Upper lobe of left lung (tissue), 6 donors: Measurements from ENCODE around the gene OR5W2. TPM values are rescaled to one million over a fixed set of nuclear protein-coding genes. Genes with fewer than 3 reads are reported as not detected.

Experiments
- ATAC-seq, 2 donors: fragments of 200-7000 bp; cut with Tn5 transposase; one replicate each; pipeline ENCODE4 v1.9.1; 2022; ENCODE audit warnings: mild to moderate bottlenecking in 2 of 2, moderate library complexity in 2 of 2; ENCODE audit not compliant: low FRiP score in 2 of 2
- DNase-seq, 2 donors: peaks; one replicate each; pipeline ENCODE4 v3.0.0-alpha.2; 2019 to 2020
- H3K27ac ChIP-seq, 4 donors: fragments of 200-600 bp; sonication (generic); one replicate each; pipeline ENCODE4 v1.5.1; 2016 to 2019
- H3K27me3 ChIP-seq, 4 donors: fragments of 200-600 bp; sonication (generic); one replicate each; pipeline ENCODE4 v1.5.1; 2017 to 2019
- H3K36me3 ChIP-seq, 4 donors: fragments of 200-600 bp; sonication (generic); one replicate each; pipeline ENCODE4 v1.5.1; 2016 to 2019
- H3K4me1 ChIP-seq, 4 donors: fragments of 200-600 bp; sonication (generic); one replicate each; pipeline ENCODE4 v1.5.1; 2018 to 2019
- H3K4me3 ChIP-seq, 4 donors: fragments of 200-600 bp; sonication (generic); one replicate each; pipeline ENCODE4 v1.5.1; 2017 to 2019; ENCODE audit warnings: mild to moderate bottlenecking in 2 of 4, moderate library complexity in 1 of 4
- H3K9me3 ChIP-seq, 4 donors: fragments of 200-600 bp; sonication (generic); one replicate each; pipeline ENCODE4 v1.5.1; 2018 to 2019
- CTCF ChIP-seq, 6 experiments: fragments of 450-650 bp in 4 of 6; fragments of 200-600 bp in 2 of 6; sonication (generic) in 2 of 6; IDR thresholded peaks; one replicate each; pipeline ENCODE4 v1.5.1; 2016 to 2019; ENCODE audit warnings: antibody characterized with exemption in 6 of 6
- EP300 ChIP-seq, 4 donors: sonication (generic); formaldehyde crosslinking; IDR thresholded peaks; one replicate each; pipeline ENCODE4 v1.5.1; 2017; ENCODE audit warnings: antibody characterized with exemption in 4 of 4, control low read depth in 2 of 4
- POLR2A ChIP-seq, 4 donors: fragments of 450-650 bp; IDR thresholded peaks; one replicate each; pipeline ENCODE4 v1.5.1; 2016 to 2017; ENCODE audit warnings: antibody characterized with exemption in 4 of 4, mild to moderate bottlenecking in 2 of 4
- POLR2AphosphoS5 ChIP-seq, 2 donors: sonication (generic); formaldehyde crosslinking; IDR thresholded peaks; one replicate each; pipeline ENCODE4 v1.5.1; 2017; ENCODE audit warnings: antibody characterized with exemption in 2 of 2
- WGBS, 2 donors: methylation state at CpG; one replicate each; pipeline ENCODE4 v1.1.5; 2017 to 2018; 5-methylcytosine and 5-hydroxymethylcytosine counted together
- total RNA-seq, 6 donors: library from RNA; depleted of rRNA in 4 of 6; stranded (reverse); fragments of >200 nt in 4 of 6; gene quantifications; one replicate each; pipeline versions ENCODE4 v1.1.0 to v1.2.1, GENCODE V29; 2016 to 2021
- donor health status: DM: no; HTN: no; CAD: no; lungs with moderate emphysema.
- donor health status: DM: no; HTN: yes; CAD: no; lungs with severe emphysema.

OR5W2 gene
- not detected for total RNA-seq

- Histone ChIP-seq H3K4me1 (no peaks in the 10 kb centered on the region), H3K27me3 (no peaks in the 10 kb centered on the region), H3K4me3 (no peak within 1 kb of the TSS), H3K9me3 (no peaks in the 10 kb centered on the region), H3K27ac (no peak within 1 kb of the TSS), H3K36me3 (no peaks in the 10 kb centered on the region)
- no peak for DNase-seq
- WGBS, 2 donors: 67 to 71% methylated on average over 1 of the region's 1 CpG
- TF ChIP-seq POLR2A (IDR thresholded peaks at IDR 0.05) (no peak), POLR2AphosphoS5 (IDR thresholded peaks at IDR 0.05) (no peak), CTCF (IDR thresholded peaks at IDR 0.05) (no peak), EP300 (IDR thresholded peaks at IDR 0.05) (no peak)
- no peak for ATAC-seq
Measured at GRCh38 chr11:55914482-55914881, at the start of gene OR5W2. OR5W2 (minus strand) TSS chr11:55914582; CDS start chr11:55914582, 0 bp downstream.

GRCh38 chr11:55956521-55956920 lies 42.1 kb upstream of the OR5W2 start:
- no peak for DNase-seq
- H3K27me3 ChIP-seq: no peaks in the 10 kb centered on the region
- H3K27ac ChIP-seq: no peak overlapping the region
- no peaks in the 10 kb centered on the region for H3K9me3 ChIP-seq
- TF ChIP-seq CTCF (IDR thresholded peaks at IDR 0.05): no peak
- no peak for TF ChIP-seq POLR2AphosphoS5 (IDR thresholded peaks at IDR 0.05)
- TF ChIP-seq POLR2A (IDR thresholded peaks at IDR 0.05): no peak
- no peak for TF ChIP-seq EP300 (IDR thresholded peaks at IDR 0.05)
- ATAC-seq: no peak
- H3K36me3 ChIP-seq: no peaks in the 10 kb centered on the region
- H3K4me3 ChIP-seq: no peak overlapping the region
- no peaks in the 10 kb centered on the region for H3K4me1 ChIP-seq
- 56 to 64% methylated on average over 4 of the region's 4 CpGs for WGBS, 2 donors

- no peak overlapping the region for H3K27ac ChIP-seq
- no peak overlapping the region for H3K4me3 ChIP-seq
- TF ChIP-seq CTCF (IDR thresholded peaks at IDR 0.05): no peak
- TF ChIP-seq POLR2AphosphoS5 (IDR thresholded peaks at IDR 0.05): no peak
- H3K27me3 ChIP-seq: no peaks in the 10 kb centered on the region
- no peaks in the 10 kb centered on the region for H3K36me3 ChIP-seq
- H3K4me1 ChIP-seq: no peaks in the 10 kb centered on the region
- DNase-seq: no peak
- no peaks in the 10 kb centered on the region for H3K9me3 ChIP-seq
- ATAC-seq: no peak
- WGBS, 2 donors: 61 to 65% methylated on average over 4 of the region's 4 CpGs
Measured at GRCh38 chr11:55949330-55949729, 34.9 kb upstream of the OR5W2 start.

GRCh38 chr11:55942785-55943392 lies 28.5 kb upstream of the OR5W2 start:
- WGBS, 2 donors: 12 to 18% methylated on average over 3 of the region's 3 CpGs
- H3K27me3 ChIP-seq: no peaks in the 10 kb centered on the region
- no peak overlapping the region for H3K4me3 ChIP-seq
- H3K27ac ChIP-seq: no peak overlapping the region
- DNase-seq (no peak), ATAC-seq (no peak)
- no peaks in the 10 kb centered on the region for H3K36me3 ChIP-seq
- H3K9me3 ChIP-seq: no peaks in the 10 kb centered on the region
- no peaks in the 10 kb centered on the region for H3K4me1 ChIP-seq
- no peak for TF ChIP-seq POLR2AphosphoS5 (IDR thresholded peaks at IDR 0.05)
- TF ChIP-seq CTCF (IDR thresholded peaks at IDR 0.05): peak in 2 of 6 experiments; percentile 16 to 28

GRCh38 chr11:55936300-55936699 lies 21.9 kb upstream of the OR5W2 start, which contains the start of gene OR5I1:
OR5I1 (minus strand) TSS chr11:55936400; CDS start chr11:55936400, 0 bp downstream.
- WGBS, 2 donors: 58 to 73% methylated on average over 2 of the region's 2 CpGs
- Histone ChIP-seq H3K9me3 (no peaks in the 10 kb centered on the region), H3K4me1 (no peaks in the 10 kb centered on the region), H3K36me3 (no peaks in the 10 kb centered on the region), H3K27me3 (no peaks in the 10 kb centered on the region), H3K4me3 (no peak within 1 kb of the TSS), H3K27ac (no peak within 1 kb of the TSS)
- no peak for ATAC-seq
- no peak for TF ChIP-seq POLR2A (IDR thresholded peaks at IDR 0.05)
- TF ChIP-seq CTCF (IDR thresholded peaks at IDR 0.05): no peak
- no peak for TF ChIP-seq EP300 (IDR thresholded peaks at IDR 0.05)
- TF ChIP-seq POLR2AphosphoS5 (IDR thresholded peaks at IDR 0.05): no peak
- no peak for DNase-seq
